DMS79 treated with DMSO at 0.1 percent for 48 hours (cell line): ENCODE data around the gene GPHB5.
"Not testable (repeated sequence)": the region's sequence is repeated elsewhere in the genome, so short reads cannot be mapped to it uniquely, and the experiment has no call there.

Experiments used
- DNase-seq: peaks from one replicate; lab custom pipeline; 2025; lab: John Stamatoyannopoulos, UW

Gene GPHB5

GRCh38 chr14:63295231-63295685, 23.5 kb downstream of the GPHB5 start:
- DNase-seq = no peak

- no peak for DNase-seq
These were observed 25.9 kb downstream of the GPHB5 start for GRCh38 chr14:63292805-63293204.

GRCh38 chr14:63290741-63291430, 27.8 kb downstream of the GPHB5 start:
- no peak for DNase-seq

GRCh38 chr14:63288853-63289252, 29.9 kb downstream of the GPHB5 start:
- no peak for DNase-seq

DNA sequence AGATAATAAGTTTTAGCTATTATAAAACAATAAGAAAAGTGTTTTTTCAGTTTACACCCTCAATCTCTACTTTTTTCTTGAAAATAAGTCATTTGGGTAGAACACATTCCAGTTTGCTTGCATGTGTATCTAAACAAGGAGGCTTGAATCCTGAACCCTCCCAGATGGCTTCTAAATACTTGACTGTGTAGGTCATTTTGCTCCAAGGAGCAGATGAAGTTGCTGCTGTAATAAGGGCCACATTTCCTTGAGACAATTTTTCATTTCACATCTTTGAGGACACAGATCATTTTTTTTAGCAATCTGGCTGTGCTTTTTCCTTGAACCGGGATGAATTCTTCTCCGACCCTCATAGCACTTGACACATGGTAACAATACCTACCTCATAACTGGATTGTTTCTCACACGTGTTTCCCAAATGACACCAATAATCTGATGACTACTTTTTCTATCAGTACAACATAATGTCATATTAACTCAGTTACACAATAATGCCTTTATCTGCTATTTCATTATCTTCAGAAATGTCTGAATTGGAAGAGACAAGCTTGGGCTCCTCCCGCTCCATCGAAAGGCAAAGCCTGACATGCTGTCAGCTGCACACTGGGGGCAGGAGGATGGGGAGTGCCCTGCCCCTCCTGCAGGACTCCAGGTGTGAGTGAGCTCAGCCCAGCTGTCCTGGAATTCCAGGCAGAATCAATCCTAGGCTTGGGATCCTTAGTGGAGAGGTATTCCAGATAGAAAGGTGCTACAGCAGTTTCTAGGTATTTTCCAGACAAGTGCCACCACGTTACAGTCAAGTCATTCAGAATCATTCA, 30.9 kb downstream of the GPHB5 start:
- no peak for DNase-seq

GRCh38 chr14:63286071-63286470, 32.7 kb downstream of the GPHB5 start:
- DNase-seq = no peak

DNA sequence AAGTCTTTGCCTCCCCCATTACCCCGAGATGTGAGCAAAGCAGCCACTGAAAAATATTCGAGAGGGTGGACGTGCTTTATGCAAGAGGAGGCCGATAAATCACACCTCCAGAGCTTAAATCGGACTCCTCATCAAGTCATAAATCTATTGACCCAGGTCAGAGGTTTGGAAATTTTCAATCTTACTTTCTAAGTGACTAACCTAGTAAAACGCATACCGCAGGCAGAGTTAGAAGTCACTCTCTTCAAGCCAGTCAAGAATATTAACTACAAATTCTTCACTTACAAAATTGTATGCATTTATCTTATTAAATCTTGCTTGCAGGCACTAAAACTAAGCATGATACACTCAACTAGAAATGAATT, 34.9 kb downstream of the GPHB5 start:
- no peak for DNase-seq

GRCh38 chr14:63282997-63283883, 35.5 kb downstream of the GPHB5 start:
- no peak for DNase-seq

DNA sequence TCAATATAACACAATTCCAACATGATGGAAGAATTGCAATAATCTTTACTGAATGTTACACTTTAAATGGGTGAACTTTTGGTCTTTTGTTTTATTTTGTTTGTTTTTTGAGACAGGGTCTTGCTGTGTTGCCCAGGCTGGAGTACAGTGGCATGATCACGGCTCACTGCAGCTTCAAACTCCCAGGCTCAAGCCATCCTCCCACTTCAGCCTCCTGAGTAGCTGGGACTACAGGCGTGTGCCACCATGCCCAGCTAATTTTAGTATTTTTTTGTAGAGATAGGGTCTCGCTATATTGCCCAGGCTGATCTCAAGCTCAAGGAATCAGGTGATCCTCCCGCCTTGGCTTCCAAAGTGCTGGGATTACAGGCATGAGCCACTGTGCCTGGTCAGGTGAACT, 38.8 kb downstream of the GPHB5 start:
- not testable (repeated sequence) for DNase-seq

DNA sequence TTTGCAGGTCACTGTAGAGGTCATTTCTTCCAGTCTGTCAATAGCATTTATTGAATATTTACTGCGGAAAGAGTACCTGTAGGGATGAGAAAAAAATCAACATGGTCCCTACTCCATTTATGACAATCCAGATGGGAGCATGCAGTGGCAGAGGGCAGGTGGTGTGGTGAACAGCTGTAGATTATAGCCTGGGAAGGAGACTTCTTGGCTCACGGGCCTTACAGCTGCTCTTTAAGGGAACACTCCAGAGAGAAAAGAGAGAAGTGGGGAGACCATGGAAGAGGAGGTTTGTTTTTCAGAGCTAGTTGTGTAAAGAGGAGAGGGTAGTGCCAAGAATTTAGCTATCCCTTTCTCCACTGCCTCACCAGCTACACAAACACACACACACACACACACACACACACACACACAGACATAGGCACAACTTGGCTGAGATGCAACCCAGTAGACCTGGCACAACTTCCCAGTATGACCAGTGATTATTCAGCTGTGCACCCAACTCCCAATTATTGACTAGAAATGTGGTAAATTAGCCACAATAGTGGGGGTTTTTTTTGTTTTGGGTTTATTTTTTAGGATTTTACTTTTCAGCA, 41.0 kb downstream of the GPHB5 start:
- DNase-seq = peak; percentile 69

GRCh38 chr14:63276492-63277342, 42.0 kb downstream of the GPHB5 start:
- peak; percentile 90 for DNase-seq

- no peak for DNase-seq
These were observed 42.7 kb downstream of the GPHB5 start for GRCh38 chr14:63276016-63276415.

- DNase-seq = peak; percentile 100
These were observed 43.1 kb downstream of the GPHB5 start for GRCh38 chr14:63275611-63276010.

- DNase-seq = no peak
These were observed 44.7 kb downstream of the GPHB5 start for GRCh38 chr14:63273717-63274655.

DNA sequence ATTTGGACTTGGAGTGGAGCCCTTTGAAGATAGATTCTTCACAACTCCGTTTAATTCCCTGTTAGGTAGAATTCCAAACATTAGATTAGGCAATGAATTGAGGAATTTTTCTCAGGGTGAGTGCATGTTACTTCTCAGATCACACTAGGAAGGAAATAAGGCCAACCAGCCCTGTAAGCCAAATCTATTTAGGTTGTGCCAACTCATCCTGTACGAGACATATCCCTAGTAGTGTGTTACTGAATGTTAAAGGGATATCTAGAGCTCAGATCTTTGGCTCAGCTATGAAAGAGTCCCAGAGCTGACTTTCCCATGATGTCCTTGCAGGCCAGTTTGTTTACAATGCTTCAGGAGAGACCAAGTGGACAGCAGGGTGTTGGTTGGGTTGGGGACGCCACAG, 45.6 kb downstream of the GPHB5 start:
- DNase-seq = no peak

DNA sequence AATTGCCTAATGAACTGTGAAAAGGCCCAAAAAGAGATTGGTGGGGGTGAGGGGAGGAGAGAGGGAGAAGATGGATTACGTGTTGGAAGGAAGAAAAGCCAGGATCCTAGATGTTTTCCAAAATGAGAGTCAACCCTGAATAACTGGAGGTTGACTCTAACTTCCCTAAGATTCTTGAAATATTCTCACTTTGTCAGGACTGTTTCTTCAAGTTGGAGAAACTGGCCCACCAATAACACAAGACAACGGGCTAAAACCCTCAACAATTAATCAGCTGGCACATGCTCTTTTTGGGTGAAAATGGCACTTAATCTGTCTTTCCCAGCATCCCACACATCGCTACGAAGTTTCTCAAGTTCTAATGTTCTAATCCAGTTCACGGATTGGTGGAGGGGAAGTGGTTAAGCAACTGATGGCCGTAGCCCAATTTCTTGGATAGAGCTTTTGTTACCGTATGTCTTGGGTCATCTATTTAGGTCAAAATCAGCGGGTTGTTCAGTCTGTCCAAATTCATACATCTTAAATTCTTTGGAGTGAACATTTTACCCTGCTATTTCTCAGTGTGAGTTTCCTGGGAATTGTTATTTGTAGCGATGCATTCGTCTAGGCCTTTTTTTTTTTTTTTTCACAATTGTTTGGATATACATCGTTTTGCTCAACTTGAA, 49.0 kb downstream of the GPHB5 start:
- no peak for DNase-seq

DNA sequence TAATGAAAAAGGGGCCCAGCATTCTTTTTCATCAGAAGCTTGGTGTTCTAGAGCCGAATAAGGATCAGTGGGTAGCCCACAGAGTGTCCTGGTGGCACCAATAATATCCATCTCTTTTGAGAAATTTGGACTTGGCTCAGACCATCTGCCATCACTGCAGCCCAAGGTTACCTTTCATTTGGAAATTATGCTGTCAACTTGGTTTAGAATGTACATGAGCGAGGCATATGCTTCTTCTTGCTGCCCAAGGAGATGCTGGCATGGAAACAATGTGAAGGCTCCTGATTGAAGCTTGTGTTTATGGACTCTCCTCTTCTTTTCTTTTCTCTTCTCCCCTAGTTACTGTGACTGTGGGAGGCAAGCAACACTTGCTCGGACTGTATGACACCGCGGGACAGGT, 50.0 kb downstream of the GPHB5 start:
- no peak for DNase-seq

DNA sequence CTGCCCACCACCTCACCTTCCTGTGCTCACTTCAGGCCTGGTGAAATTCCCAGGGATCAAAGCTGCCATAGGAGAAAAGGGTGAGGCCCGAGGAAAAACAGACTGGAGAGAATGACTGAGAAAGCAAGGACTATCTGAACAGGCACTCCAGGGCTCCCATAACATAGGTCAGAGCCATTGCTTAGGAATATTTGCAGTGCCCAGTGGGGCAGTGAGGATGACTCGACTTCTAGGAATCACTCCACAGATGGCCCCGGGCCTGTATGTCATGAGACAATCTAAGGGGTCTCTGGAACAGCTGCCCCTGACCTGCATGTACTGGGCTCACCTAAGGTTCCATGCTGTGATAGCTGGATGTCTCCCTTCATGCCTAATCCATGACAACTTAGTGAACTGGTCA, 51.6 kb downstream of the GPHB5 start:
- DNase-seq = no peak

GRCh38 chr14:63266106-63266505, 52.6 kb downstream of the GPHB5 start:
- no peak for DNase-seq
